ENCODE measurements around the gene DHX16. TPM values are rescaled to one million over a fixed set of nuclear protein-coding genes. Genes with fewer than 3 reads are reported as not detected.
A peak's percentile ranks its signal among the peaks of the same experiment; 100 is the strongest.

Gene DHX16
- total RNA-seq, 1 experiment from 2014 or later, result 32.2 TPM

DNA sequence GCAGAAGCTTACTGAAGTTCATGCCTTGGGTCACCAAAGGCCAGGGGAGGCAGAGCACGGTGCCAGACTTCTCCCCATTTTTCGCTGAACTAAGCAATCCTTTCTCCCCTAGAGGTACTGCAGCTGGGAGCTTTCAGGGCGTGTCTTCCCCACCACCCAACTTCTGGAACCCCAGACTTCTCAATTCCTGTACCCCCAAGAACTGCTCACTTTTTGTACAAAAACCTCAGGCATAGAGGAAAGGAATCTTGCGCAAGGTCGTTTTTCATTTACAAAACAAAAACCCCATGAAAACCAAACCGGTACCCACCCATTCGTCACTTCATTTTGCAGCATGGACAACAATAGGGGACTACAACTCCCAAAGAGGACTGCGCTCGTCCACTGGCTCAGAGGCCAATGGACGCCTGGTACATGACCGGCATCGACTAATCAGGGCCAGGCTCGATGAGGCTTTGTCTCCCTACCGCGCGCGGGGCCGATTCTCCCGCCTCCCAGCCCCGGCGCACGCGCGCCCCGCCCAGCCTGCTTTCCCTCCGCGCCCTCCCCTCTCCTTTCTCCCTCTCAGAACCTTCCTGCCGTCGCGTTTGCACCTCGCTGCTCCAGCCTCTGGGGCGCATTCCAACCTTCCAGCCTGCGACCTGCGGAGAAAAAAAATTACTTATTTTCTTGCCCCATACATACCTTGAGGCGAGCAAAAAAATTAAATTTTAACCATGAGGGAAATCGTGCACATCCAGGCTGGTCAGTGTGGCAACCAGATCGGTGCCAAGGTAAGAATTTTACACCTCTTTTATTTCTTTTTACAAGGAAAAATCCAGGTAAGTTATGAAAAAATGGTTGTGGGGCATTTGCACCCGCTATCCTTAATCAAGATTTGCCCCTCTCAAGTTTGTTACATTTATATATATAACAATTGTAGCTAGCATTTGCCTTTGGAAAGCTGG lies 47.3 kb upstream of the DHX16 start, which contains the start of gene TUBB:
TSS of gene TUBB (plus strand) at position 562 of the 947 bp plus-strand sequence. CDS start at position 717, 155 bp downstream.
- Mint-ChIP-seq H3K4me3 (peak within 1 kb of the TSS; percentile 99), H3K9me3 (no peaks in the 10 kb centered on the region), H3K36me3 (peaks cover 52% of the 10 kb centered on the region), H3K27ac (peak within 1 kb of the TSS; percentile 100), H3K27me3 (ENCODE audit: low read depth) (no peaks in the 10 kb centered on the region), H3K4me1 (peaks cover 54% of the 10 kb centered on the region)
- ATAC-seq, result peak; percentile 73
- POLR2A ChIA-PET, result interaction anchor here (0.6 to 1.9 kb wide), 6 partner anchors 17 to 105 kb away, joined by 3 to 8 read pairs (median 4); partner anchors contain the start of gene DHX16
- DNase-seq (ENCODE audit: low spot score), result peak; percentile 97
- CTCF ChIA-PET, result interaction anchor here (1.0 to 6.0 kb wide), 7 partner anchors 11 to 254 kb away, joined by 3 to 54 read pairs (median 10); partner anchors contain the start of gene DHX16
- TF ChIP-seq RELA (CRISPR knock-in tag; IDR thresholded peaks at IDR 0.05; ENCODE audit: borderline replicate concordance) (no peak), JUN (CRISPR knock-in tag; IDR thresholded peaks at IDR 0.05) (no peak), IRF1 (CRISPR knock-in tag; IDR thresholded peaks at IDR 0.05) (no peak), KAT7 (CRISPR knock-in tag; IDR thresholded peaks at IDR 0.05; ENCODE audit: borderline replicate concordance) (no peak), ATF2 (CRISPR knock-in tag; IDR thresholded peaks at IDR 0.05; ENCODE audit: borderline replicate concordance, low read depth) (no peak), ETV6 (CRISPR knock-in tag; IDR thresholded peaks at IDR 0.05) (no peak), ZNF317 (CRISPR knock-in tag; IDR thresholded peaks at IDR 0.05; ENCODE audit: borderline replicate concordance, low read depth) (no peak), NR3C1 (CRISPR knock-in tag; conservative IDR thresholded peaks at IDR 0.05; ENCODE audit: low read depth) (no peak), PREB (CRISPR knock-in tag; IDR thresholded peaks at IDR 0.05; ENCODE audit: borderline replicate concordance) (no peak), ZNF138 (CRISPR knock-in tag; conservative IDR thresholded peaks at IDR 0.05) (no peak), AR (CRISPR knock-in tag; IDR thresholded peaks at IDR 0.05) (no peak)
- TF ChIP-seq, protein P1, sequence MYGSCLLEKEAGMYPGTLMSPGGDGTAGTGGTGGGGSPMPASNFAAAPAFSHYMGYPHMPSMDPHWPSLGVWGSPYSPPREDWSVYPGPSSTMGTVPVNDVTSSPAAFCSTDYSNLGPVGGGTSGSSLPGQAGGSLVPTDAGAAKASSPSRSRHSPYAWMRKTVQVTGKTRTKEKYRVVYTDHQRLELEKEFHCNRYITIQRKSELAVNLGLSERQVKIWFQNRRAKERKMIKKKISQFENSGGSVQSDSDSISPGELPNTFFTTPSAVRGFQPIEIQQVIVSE (CRISPR knock-in tag; IDR thresholded peaks at IDR 0.05; ENCODE audit: borderline replicate concordance), result no peak
- TF ChIP-seq, protein P2, sequence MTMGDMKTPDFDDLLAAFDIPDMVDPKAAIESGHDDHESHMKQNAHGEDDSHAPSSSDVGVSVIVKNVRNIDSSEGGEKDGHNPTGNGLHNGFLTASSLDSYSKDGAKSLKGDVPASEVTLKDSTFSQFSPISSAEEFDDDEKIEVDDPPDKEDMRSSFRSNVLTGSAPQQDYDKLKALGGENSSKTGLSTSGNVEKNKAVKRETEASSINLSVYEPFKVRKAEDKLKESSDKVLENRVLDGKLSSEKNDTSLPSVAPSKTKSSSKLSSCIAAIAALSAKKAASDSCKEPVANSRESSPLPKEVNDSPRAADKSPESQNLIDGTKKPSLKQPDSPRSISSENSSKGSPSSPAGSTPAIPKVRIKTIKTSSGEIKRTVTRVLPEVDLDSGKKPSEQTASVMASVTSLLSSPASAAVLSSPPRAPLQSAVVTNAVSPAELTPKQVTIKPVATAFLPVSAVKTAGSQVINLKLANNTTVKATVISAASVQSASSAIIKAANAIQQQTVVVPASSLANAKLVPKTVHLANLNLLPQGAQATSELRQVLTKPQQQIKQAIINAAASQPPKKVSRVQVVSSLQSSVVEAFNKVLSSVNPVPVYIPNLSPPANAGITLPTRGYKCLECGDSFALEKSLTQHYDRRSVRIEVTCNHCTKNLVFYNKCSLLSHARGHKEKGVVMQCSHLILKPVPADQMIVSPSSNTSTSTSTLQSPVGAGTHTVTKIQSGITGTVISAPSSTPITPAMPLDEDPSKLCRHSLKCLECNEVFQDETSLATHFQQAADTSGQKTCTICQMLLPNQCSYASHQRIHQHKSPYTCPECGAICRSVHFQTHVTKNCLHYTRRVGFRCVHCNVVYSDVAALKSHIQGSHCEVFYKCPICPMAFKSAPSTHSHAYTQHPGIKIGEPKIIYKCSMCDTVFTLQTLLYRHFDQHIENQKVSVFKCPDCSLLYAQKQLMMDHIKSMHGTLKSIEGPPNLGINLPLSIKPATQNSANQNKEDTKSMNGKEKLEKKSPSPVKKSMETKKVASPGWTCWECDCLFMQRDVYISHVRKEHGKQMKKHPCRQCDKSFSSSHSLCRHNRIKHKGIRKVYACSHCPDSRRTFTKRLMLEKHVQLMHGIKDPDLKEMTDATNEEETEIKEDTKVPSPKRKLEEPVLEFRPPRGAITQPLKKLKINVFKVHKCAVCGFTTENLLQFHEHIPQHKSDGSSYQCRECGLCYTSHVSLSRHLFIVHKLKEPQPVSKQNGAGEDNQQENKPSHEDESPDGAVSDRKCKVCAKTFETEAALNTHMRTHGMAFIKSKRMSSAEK (CRISPR knock-in tag; IDR thresholded peaks at IDR 0.05; ENCODE audit: borderline replicate concordance), result no peak
- TF ChIP-seq, protein P3, sequence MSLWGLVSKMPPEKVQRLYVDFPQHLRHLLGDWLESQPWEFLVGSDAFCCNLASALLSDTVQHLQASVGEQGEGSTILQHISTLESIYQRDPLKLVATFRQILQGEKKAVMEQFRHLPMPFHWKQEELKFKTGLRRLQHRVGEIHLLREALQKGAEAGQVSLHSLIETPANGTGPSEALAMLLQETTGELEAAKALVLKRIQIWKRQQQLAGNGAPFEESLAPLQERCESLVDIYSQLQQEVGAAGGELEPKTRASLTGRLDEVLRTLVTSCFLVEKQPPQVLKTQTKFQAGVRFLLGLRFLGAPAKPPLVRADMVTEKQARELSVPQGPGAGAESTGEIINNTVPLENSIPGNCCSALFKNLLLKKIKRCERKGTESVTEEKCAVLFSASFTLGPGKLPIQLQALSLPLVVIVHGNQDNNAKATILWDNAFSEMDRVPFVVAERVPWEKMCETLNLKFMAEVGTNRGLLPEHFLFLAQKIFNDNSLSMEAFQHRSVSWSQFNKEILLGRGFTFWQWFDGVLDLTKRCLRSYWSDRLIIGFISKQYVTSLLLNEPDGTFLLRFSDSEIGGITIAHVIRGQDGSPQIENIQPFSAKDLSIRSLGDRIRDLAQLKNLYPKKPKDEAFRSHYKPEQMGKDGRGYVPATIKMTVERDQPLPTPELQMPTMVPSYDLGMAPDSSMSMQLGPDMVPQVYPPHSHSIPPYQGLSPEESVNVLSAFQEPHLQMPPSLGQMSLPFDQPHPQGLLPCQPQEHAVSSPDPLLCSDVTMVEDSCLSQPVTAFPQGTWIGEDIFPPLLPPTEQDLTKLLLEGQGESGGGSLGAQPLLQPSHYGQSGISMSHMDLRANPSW (CRISPR knock-in tag; conservative IDR thresholded peaks at IDR 0.05; ENCODE audit: low read depth), result no peak
- TF ChIP-seq, protein P4, sequence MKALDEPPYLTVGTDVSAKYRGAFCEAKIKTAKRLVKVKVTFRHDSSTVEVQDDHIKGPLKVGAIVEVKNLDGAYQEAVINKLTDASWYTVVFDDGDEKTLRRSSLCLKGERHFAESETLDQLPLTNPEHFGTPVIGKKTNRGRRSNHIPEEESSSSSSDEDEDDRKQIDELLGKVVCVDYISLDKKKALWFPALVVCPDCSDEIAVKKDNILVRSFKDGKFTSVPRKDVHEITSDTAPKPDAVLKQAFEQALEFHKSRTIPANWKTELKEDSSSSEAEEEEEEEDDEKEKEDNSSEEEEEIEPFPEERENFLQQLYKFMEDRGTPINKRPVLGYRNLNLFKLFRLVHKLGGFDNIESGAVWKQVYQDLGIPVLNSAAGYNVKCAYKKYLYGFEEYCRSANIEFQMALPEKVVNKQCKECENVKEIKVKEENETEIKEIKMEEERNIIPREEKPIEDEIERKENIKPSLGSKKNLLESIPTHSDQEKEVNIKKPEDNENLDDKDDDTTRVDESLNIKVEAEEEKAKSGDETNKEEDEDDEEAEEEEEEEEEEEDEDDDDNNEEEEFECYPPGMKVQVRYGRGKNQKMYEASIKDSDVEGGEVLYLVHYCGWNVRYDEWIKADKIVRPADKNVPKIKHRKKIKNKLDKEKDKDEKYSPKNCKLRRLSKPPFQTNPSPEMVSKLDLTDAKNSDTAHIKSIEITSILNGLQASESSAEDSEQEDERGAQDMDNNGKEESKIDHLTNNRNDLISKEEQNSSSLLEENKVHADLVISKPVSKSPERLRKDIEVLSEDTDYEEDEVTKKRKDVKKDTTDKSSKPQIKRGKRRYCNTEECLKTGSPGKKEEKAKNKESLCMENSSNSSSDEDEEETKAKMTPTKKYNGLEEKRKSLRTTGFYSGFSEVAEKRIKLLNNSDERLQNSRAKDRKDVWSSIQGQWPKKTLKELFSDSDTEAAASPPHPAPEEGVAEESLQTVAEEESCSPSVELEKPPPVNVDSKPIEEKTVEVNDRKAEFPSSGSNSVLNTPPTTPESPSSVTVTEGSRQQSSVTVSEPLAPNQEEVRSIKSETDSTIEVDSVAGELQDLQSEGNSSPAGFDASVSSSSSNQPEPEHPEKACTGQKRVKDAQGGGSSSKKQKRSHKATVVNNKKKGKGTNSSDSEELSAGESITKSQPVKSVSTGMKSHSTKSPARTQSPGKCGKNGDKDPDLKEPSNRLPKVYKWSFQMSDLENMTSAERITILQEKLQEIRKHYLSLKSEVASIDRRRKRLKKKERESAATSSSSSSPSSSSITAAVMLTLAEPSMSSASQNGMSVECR (CRISPR knock-in tag; IDR thresholded peaks at IDR 0.05; ENCODE audit: borderline replicate concordance), result no peak
